ENCODE measurements around the gene C16orf74.

The C16orf74 gene

GRCh38 chr16:85777583-85778310 is 26.9 kb upstream of the C16orf74 start:
- H3K4me3 ChIP-seq (ENCODE audit: control insufficient read depth, low read depth, low read length) = no peak overlapping the region
- TF ChIP-seq CTCF (IDR thresholded peaks at IDR 0.05; ENCODE audit: control insufficient read depth, insufficient read depth, low read depth, low read length, missing control alignments) = no peak
- DNase-seq (ENCODE audit: low read depth) = no peak

GRCh38 chr16:85774811-85775210 is 23.9 kb upstream of the C16orf74 start:
- DNase-seq (ENCODE audit: low read depth) = no peak
- H3K4me3 ChIP-seq (ENCODE audit: control insufficient read depth, low read depth, low read length) = no peak overlapping the region
- no peak for TF ChIP-seq CTCF (IDR thresholded peaks at IDR 0.05; ENCODE audit: control insufficient read depth, insufficient read depth, low read depth, low read length, missing control alignments)

- no peak for TF ChIP-seq CTCF (IDR thresholded peaks at IDR 0.05; ENCODE audit: control insufficient read depth, insufficient read depth, low read depth, low read length, missing control alignments)
- H3K4me3 ChIP-seq (ENCODE audit: control insufficient read depth, low read depth, low read length) = no peak overlapping the region
- no peak for DNase-seq (ENCODE audit: low read depth)
Observed at GRCh38 chr16:85774136-85774535, 23.2 kb upstream of the C16orf74 start.

GRCh38 chr16:85773044-85773443 is 22.1 kb upstream of the C16orf74 start:
- no peak for DNase-seq (ENCODE audit: low read depth)
- TF ChIP-seq CTCF (IDR thresholded peaks at IDR 0.05; ENCODE audit: control insufficient read depth, insufficient read depth, low read depth, low read length, missing control alignments) = no peak
- H3K4me3 ChIP-seq (ENCODE audit: control insufficient read depth, low read depth, low read length) = no peak overlapping the region

GRCh38 chr16:85770741-85771140 is 19.8 kb upstream of the C16orf74 start:
- DNase-seq (ENCODE audit: low read depth) = no peak
- TF ChIP-seq CTCF (IDR thresholded peaks at IDR 0.05; ENCODE audit: control insufficient read depth, insufficient read depth, low read depth, low read length, missing control alignments) = no peak
- no peak overlapping the region for H3K4me3 ChIP-seq (ENCODE audit: control insufficient read depth, low read depth, low read length)

GRCh38 chr16:85768199-85768598 is 17.3 kb upstream of the C16orf74 start:
- H3K4me3 ChIP-seq (ENCODE audit: control insufficient read depth, low read depth, low read length) = no peak overlapping the region
- no peak for TF ChIP-seq CTCF (IDR thresholded peaks at IDR 0.05; ENCODE audit: control insufficient read depth, insufficient read depth, low read depth, low read length, missing control alignments)
- DNase-seq (ENCODE audit: low read depth) = no peak
